ENCODE measurements around the gene UNC13B.

DNA sequence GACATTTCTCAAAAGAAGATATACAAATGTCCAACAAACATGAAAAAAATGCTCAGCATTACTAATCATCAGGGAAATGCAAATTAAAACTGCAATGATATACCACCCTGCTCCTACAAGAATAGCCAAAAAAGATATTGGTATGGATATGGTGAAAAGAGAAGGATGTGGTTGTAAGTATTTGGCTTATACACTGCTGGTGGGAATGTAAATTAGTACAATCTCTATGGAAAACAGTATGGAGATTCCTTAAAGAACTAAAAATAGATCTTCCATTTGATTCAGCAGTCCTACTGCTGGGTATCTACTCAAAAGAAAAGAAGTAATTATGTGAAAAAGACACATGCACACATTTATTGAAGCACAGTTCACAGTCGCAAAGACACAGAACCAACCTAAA lies 260.5 kb downstream of the UNC13B start:
- no peak for TF ChIP-seq BRCA1 (IDR thresholded peaks at IDR 0.05; ENCODE audit: low read depth, low read length)
- TF ChIP-seq, protein P1, sequence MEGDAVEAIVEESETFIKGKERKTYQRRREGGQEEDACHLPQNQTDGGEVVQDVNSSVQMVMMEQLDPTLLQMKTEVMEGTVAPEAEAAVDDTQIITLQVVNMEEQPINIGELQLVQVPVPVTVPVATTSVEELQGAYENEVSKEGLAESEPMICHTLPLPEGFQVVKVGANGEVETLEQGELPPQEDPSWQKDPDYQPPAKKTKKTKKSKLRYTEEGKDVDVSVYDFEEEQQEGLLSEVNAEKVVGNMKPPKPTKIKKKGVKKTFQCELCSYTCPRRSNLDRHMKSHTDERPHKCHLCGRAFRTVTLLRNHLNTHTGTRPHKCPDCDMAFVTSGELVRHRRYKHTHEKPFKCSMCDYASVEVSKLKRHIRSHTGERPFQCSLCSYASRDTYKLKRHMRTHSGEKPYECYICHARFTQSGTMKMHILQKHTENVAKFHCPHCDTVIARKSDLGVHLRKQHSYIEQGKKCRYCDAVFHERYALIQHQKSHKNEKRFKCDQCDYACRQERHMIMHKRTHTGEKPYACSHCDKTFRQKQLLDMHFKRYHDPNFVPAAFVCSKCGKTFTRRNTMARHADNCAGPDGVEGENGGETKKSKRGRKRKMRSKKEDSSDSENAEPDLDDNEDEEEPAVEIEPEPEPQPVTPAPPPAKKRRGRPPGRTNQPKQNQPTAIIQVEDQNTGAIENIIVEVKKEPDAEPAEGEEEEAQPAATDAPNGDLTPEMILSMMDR (IDR thresholded peaks at IDR 0.05; ENCODE audit: control extremely low read depth in 1 of 3, insufficient read depth in 1 of 3, low read depth in 1 of 3, low read length in 3 of 3), result no peak
- TF ChIP-seq, protein P2, sequence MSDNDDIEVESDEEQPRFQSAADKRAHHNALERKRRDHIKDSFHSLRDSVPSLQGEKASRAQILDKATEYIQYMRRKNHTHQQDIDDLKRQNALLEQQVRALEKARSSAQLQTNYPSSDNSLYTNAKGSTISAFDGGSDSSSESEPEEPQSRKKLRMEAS (IDR thresholded peaks at IDR 0.05), result no peak
- TF ChIP-seq CHD2 (IDR thresholded peaks at IDR 0.05; ENCODE audit: low read length), result no peak
- TF ChIP-seq EP300 (IDR thresholded peaks at IDR 0.05; ENCODE audit: borderline replicate concordance in 1 of 2, low read depth in 2 of 2, low read length in 2 of 2), result no peak
- no peak for TF ChIP-seq TEAD4 (IDR thresholded peaks at IDR 0.05; ENCODE audit: low read depth, low read length)
- TF ChIP-seq, protein P3, sequence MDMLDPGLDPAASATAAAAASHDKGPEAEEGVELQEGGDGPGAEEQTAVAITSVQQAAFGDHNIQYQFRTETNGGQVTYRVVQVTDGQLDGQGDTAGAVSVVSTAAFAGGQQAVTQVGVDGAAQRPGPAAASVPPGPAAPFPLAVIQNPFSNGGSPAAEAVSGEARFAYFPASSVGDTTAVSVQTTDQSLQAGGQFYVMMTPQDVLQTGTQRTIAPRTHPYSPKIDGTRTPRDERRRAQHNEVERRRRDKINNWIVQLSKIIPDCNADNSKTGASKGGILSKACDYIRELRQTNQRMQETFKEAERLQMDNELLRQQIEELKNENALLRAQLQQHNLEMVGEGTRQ (IDR thresholded peaks at IDR 0.05; ENCODE audit: low read length), result no peak
- no peak for TF ChIP-seq RFX5 (IDR thresholded peaks at IDR 0.05; ENCODE audit: borderline replicate concordance, low read depth, low read length)
- TF ChIP-seq JUND (IDR thresholded peaks at IDR 0.05; ENCODE audit: low read length), result no peak
- TF ChIP-seq MAFK (IDR thresholded peaks at IDR 0.05; ENCODE audit: low read depth, low read length), result no peak
- TF ChIP-seq, protein P4, sequence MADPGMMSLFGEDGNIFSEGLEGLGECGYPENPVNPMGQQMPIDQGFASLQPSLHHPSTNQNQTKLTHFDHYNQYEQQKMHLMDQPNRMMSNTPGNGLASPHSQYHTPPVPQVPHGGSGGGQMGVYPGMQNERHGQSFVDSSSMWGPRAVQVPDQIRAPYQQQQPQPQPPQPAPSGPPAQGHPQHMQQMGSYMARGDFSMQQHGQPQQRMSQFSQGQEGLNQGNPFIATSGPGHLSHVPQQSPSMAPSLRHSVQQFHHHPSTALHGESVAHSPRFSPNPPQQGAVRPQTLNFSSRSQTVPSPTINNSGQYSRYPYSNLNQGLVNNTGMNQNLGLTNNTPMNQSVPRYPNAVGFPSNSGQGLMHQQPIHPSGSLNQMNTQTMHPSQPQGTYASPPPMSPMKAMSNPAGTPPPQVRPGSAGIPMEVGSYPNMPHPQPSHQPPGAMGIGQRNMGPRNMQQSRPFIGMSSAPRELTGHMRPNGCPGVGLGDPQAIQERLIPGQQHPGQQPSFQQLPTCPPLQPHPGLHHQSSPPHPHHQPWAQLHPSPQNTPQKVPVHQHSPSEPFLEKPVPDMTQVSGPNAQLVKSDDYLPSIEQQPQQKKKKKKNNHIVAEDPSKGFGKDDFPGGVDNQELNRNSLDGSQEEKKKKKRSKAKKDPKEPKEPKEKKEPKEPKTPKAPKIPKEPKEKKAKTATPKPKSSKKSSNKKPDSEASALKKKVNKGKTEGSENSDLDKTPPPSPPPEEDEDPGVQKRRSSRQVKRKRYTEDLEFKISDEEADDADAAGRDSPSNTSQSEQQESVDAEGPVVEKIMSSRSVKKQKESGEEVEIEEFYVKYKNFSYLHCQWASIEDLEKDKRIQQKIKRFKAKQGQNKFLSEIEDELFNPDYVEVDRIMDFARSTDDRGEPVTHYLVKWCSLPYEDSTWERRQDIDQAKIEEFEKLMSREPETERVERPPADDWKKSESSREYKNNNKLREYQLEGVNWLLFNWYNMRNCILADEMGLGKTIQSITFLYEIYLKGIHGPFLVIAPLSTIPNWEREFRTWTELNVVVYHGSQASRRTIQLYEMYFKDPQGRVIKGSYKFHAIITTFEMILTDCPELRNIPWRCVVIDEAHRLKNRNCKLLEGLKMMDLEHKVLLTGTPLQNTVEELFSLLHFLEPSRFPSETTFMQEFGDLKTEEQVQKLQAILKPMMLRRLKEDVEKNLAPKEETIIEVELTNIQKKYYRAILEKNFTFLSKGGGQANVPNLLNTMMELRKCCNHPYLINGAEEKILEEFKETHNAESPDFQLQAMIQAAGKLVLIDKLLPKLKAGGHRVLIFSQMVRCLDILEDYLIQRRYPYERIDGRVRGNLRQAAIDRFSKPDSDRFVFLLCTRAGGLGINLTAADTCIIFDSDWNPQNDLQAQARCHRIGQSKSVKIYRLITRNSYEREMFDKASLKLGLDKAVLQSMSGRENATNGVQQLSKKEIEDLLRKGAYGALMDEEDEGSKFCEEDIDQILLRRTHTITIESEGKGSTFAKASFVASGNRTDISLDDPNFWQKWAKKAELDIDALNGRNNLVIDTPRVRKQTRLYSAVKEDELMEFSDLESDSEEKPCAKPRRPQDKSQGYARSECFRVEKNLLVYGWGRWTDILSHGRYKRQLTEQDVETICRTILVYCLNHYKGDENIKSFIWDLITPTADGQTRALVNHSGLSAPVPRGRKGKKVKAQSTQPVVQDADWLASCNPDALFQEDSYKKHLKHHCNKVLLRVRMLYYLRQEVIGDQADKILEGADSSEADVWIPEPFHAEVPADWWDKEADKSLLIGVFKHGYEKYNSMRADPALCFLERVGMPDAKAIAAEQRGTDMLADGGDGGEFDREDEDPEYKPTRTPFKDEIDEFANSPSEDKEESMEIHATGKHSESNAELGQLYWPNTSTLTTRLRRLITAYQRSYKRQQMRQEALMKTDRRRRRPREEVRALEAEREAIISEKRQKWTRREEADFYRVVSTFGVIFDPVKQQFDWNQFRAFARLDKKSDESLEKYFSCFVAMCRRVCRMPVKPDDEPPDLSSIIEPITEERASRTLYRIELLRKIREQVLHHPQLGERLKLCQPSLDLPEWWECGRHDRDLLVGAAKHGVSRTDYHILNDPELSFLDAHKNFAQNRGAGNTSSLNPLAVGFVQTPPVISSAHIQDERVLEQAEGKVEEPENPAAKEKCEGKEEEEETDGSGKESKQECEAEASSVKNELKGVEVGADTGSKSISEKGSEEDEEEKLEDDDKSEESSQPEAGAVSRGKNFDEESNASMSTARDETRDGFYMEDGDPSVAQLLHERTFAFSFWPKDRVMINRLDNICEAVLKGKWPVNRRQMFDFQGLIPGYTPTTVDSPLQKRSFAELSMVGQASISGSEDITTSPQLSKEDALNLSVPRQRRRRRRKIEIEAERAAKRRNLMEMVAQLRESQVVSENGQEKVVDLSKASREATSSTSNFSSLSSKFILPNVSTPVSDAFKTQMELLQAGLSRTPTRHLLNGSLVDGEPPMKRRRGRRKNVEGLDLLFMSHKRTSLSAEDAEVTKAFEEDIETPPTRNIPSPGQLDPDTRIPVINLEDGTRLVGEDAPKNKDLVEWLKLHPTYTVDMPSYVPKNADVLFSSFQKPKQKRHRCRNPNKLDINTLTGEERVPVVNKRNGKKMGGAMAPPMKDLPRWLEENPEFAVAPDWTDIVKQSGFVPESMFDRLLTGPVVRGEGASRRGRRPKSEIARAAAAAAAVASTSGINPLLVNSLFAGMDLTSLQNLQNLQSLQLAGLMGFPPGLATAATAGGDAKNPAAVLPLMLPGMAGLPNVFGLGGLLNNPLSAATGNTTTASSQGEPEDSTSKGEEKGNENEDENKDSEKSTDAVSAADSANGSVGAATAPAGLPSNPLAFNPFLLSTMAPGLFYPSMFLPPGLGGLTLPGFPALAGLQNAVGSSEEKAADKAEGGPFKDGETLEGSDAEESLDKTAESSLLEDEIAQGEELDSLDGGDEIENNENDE (IDR thresholded peaks at IDR 0.05; ENCODE audit: insufficient replicate concordance, low read length), result no peak
